D721Med (cell line): ENCODE data around the gene LYRM2.

Experiments
- DNase-seq: peaks from one replicate; pipeline ENCODE4 v3.0.0; 2011; ENCODE audit warnings: low spot score; ENCODE audit not compliant: insufficient read length
- FAIRE-seq: peaks from 2 replicates; lab custom pipeline; 2011; peaks lifted over from hg19 to GRCh38; lab: Jason Lieb, UNC
- TF ChIP-seq, protein P1 (sequence below): IDR thresholded peaks from 2 replicates; pipeline ENCODE4 v1.5.1; 2012; ENCODE audit warnings: mild to moderate bottlenecking, control low read depth; ENCODE audit not compliant: insufficient read depth; ENCODE audit errors: missing control alignments

Gene LYRM2

DNA sequence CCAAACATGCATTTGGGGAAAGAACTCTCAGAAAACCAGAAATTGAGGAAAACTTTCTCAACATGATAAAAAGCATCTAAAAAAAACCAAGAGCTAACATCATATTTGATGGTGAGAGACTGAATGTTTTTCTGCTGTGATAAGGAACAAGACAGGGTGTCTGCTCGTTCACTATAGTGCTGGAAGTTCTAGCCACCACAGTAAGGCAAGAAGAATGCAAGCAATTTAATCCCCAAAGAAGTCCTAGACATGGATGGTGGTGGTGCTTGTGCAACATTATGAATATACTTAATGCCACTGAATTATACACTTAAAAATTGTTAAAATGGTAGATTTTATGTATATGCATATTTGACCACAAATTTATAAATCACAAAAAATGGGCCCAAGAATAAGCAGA is 53.4 kb downstream of the LYRM2 start:
- FAIRE-seq (no peak), DNase-seq (no peak)
- TF ChIP-seq, protein P1, sequence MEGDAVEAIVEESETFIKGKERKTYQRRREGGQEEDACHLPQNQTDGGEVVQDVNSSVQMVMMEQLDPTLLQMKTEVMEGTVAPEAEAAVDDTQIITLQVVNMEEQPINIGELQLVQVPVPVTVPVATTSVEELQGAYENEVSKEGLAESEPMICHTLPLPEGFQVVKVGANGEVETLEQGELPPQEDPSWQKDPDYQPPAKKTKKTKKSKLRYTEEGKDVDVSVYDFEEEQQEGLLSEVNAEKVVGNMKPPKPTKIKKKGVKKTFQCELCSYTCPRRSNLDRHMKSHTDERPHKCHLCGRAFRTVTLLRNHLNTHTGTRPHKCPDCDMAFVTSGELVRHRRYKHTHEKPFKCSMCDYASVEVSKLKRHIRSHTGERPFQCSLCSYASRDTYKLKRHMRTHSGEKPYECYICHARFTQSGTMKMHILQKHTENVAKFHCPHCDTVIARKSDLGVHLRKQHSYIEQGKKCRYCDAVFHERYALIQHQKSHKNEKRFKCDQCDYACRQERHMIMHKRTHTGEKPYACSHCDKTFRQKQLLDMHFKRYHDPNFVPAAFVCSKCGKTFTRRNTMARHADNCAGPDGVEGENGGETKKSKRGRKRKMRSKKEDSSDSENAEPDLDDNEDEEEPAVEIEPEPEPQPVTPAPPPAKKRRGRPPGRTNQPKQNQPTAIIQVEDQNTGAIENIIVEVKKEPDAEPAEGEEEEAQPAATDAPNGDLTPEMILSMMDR = no peak

DNA sequence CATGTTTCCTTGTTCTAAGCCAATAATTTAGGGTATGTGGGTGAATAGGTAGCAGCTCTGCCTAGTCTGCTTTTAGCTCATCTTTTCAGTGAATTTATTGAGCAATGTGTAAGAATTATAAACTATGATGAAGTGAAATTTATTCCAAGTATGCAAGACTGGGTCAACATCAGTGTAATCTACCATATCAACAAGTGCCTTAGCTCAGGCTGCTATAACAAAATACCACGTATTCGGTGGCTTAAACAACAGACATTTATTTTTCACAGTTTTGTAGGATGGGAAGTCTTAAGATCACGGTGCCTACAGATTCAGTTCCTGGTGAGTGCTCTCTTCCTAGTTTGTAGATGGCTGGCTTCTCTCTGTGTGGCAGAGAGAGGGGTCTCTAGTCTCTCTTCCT is 54.0 kb downstream of the LYRM2 start:
- no peak for FAIRE-seq
- no peak for DNase-seq
- TF ChIP-seq, protein P1 = no peak

DNA sequence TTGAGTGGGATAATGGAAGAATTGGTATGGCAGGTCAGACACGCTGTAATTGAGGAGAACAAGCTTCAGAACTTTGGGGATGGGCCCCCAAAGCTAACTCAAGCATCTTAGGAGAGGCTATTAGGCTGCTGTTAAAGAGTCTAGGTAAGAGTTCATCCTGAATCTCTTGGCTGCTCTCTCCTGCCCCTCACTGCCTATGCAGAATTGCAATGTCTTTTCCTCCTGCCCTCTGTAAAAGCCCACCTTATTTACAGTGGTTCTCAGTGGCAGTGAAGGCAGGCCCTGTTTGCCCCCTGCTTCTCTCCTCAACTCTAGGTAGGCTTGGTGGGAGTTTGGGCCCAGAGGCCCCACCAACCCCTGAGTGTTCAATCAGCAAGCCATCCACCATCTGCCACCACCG is 55.0 kb downstream of the LYRM2 start:
- TF ChIP-seq, protein P1 = no peak
- no peak for FAIRE-seq
- no peak for DNase-seq

DNA sequence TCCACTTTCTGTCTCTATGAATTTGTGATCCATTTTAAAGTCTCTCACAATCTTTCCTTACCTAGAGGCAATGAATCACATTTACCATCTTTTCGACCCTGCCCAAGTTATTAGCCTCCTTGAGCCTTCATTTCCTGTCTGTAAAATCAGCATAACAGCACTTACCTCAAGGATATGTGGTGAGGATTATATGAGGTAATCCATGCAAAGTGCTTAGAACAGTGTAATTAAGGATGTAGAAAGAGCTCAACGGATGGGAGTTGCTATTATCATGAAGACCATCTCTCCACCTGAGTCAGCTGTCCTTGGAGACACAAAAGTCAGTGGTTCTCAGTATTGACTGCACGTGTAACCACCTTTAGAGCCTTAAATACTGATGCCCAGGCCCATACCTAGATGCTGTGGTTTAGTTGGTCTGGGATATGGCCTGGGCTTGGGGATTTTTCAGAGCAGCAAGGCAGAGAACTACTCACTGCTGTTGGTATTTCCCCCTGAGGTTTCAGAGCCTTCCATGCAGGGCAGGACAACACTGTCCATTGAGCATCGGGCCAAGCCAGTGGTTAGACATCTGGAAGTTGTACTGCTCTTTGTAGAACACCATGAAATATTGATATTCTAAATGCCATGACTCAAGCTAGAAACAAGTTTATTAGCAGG is 55.8 kb downstream of the LYRM2 start:
- FAIRE-seq = peak; percentile 77
- TF ChIP-seq, protein P1 = no peak
- no peak for DNase-seq

DNA sequence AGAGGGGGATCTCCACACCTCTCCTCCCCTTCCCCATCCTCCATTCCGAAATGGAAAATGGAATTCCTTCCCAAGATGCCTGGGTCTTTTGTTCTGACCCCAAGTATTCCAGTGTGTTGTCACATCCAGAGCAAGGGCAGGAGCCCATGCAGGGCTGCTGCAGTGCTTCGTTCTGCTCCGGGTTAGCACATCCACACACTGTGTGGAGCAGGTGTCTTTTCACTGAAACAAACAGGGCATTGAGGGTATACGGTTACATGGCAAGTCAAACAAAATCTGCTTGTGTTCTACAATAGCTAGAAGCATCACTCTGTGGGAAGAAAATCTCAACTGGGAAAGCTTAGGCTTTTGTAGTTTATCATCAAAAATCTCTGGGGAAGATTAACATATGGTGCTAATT is 56.9 kb downstream of the LYRM2 start:
- no peak for DNase-seq
- TF ChIP-seq, protein P1 = no peak
- FAIRE-seq = no peak

DNA sequence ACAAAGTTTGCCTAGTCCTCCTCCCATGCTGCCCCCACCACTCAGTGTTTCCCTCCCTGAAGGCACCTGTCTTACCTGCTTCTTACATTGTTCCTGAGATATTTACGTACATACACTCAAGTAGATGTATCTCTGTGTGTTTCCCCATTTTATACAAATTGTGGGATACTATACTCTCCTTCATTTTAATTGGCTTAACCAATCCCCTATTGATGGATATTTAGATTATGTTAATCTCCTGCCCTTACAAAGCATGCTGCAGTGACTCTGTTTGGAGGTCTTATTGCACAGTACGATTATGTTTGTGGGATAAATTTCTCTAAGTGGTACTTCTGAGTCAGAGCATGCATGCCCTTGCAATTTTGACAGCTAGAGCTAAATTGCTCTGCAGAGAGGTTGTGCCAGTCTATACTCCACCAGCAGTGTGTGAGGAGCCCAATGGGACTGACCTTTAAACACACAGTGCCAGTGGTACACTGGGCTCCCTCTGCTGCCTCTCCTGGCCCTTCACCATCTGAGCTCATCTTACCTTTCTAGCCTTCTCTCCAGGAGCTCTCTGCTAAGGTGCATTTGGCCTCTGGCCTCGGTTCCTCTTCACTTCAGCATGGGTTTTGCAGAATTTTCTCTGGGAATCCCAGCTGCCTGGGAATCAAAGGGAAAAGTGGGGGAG is 57.4 kb downstream of the LYRM2 start:
- FAIRE-seq (no peak), DNase-seq (no peak)
- TF ChIP-seq, protein P1 = no peak

DNA sequence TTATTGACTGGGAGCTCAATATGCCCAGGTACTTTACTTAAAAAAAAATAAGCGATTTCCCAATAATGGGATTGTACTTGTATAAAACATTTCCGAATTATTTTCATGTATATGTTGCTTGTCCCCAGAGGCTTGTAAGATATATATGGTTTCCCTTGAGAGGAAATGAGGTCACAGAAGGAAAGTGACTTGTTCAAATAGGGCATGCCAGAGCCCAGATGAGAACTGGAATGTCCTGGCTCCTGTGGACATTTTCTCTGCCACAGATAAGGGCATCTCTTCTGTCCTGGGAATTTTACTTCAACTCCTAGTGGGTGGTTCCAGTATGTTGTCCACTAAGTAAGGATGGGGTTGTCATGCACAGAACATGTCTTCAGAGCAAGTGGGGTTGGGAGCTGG is 63.0 kb downstream of the LYRM2 start:
- TF ChIP-seq, protein P1 = no peak
- no peak for FAIRE-seq
- DNase-seq = no peak
